DND-41 (cell line): ENCODE results near the gene DHCR7.

ENCODE experiments used
- ATAC-seq: fragments of 200-7000 bp; cut with Tn5 transposase; 3 replicates; pipeline ENCODE4 v1.9.1; 2021; ENCODE audit warnings: low read depth; ENCODE audit not compliant: insufficient read depth
- DNase-seq: peaks from one replicate; pipeline ENCODE4 v3.0.0-alpha.2; 2020
- H2AFZ ChIP-seq: 2 replicates; pipeline ENCODE4 v1.6.0; 2012; ENCODE audit warnings: low read depth, low read length
- H3K27ac ChIP-seq: 2 replicates; pipeline ENCODE4 v1.5.1; 2012; ENCODE audit warnings: low read length, inconsistent platforms
- H3K27me3 ChIP-seq: fragments of 200-600 bp; sonication (generic); 2 replicates; pipeline ENCODE4 v1.6.0; 2012; ENCODE audit warnings: low read length, mild to moderate bottlenecking, inconsistent platforms; ENCODE audit not compliant: insufficient read depth, poor library complexity
- H3K36me3 ChIP-seq: 2 replicates; pipeline ENCODE4 v1.5.1; 2012; ENCODE audit warnings: low read length, inconsistent platforms; ENCODE audit not compliant: insufficient read depth
- H3K4me1 ChIP-seq: 2 replicates; pipeline ENCODE4 v1.5.1; 2012; ENCODE audit warnings: mild to moderate bottlenecking, low read length; ENCODE audit not compliant: insufficient read depth
- H3K4me2 ChIP-seq: 2 replicates; pipeline ENCODE4 v1.6.0; 2012; ENCODE audit warnings: mild to moderate bottlenecking, moderate library complexity, low read length, inconsistent platforms; ENCODE audit not compliant: insufficient read depth
- H3K4me3 ChIP-seq, 2 experiments: fragments of 200-600 bp in 1 of 2; shearing (Covaris generic) in 1 of 2; 2 replicates each; pipeline ENCODE4 v1.5.1; 2012 to 2016; ENCODE audit warnings: inconsistent platforms in 2 of 2, low read length in 2 of 2, mild to moderate bottlenecking in 2 of 2, low read depth in 1 of 2, moderate library complexity in 1 of 2
- H3K79me2 ChIP-seq: 2 replicates; pipeline ENCODE4 v1.6.0; 2012; ENCODE audit warnings: low read length, inconsistent platforms; ENCODE audit not compliant: insufficient read depth
- H3K9ac ChIP-seq: 2 replicates; pipeline ENCODE4 v1.6.0; 2012; ENCODE audit warnings: low read depth, mild to moderate bottlenecking, inconsistent platforms, low read length, moderate library complexity
- H3K9me3 ChIP-seq: 2 replicates; pipeline ENCODE4 v1.5.1; 2012; ENCODE audit warnings: low read length, moderate library complexity, mild to moderate bottlenecking, inconsistent platforms; ENCODE audit not compliant: insufficient read depth, severe bottlenecking
- H4K20me1 ChIP-seq: 2 replicates; pipeline ENCODE4 v1.6.0; 2012; ENCODE audit warnings: low read length; ENCODE audit not compliant: insufficient read depth
- CTCF ChIP-seq: IDR thresholded peaks from 2 replicates; pipeline ENCODE4 v1.5.1; 2012; ENCODE audit warnings: borderline replicate concordance, low read length, moderate library complexity, mild to moderate bottlenecking; ENCODE audit not compliant: poor library complexity, severe bottlenecking; ENCODE audit errors: extremely low read depth
- EZH2 ChIP-seq: IDR thresholded peaks from 3 replicates; pipeline ENCODE4 v1.6.1; 2012; ENCODE audit warnings: borderline replicate concordance, low read depth, mild to moderate bottlenecking, moderate library complexity, low read length, inconsistent platforms; ENCODE audit not compliant: severe bottlenecking

The DHCR7 gene

GRCh38 chr11:71393283-71393682 lies 54.9 kb downstream of the DHCR7 start:
- Histone ChIP-seq H3K36me3 (no peaks in the 10 kb centered on the region), H3K9me3 (no peaks in the 10 kb centered on the region), H3K4me3 (no peak overlapping the region), H3K27me3 (peaks cover 19% of the 10 kb centered on the region), H2AFZ (no peak overlapping the region), H4K20me1 (no peaks in the 10 kb centered on the region), H3K4me1 (peaks cover 7% of the 10 kb centered on the region), H3K4me2 (no peak overlapping the region), H3K27ac (no peak overlapping the region), H3K79me2 (no peaks in the 10 kb centered on the region), H3K9ac (no peak overlapping the region)
- TF ChIP-seq CTCF (no peak), EZH2 (no peak)
- ATAC-seq (no peak), DNase-seq (no peak)

- Histone ChIP-seq H3K27ac (no peak overlapping the region), H3K36me3 (no peaks in the 10 kb centered on the region), H2AFZ (no peak overlapping the region), H4K20me1 (no peaks in the 10 kb centered on the region), H3K27me3 (peaks cover 19% of the 10 kb centered on the region), H3K9ac (no peak overlapping the region), H3K4me2 (no peak overlapping the region), H3K4me1 (peaks cover 7% of the 10 kb centered on the region), H3K79me2 (no peaks in the 10 kb centered on the region), H3K9me3 (no peaks in the 10 kb centered on the region), H3K4me3 (no peak overlapping the region)
- no peak for DNase-seq
- ATAC-seq = no peak
- TF ChIP-seq CTCF = no peak
- no peak for TF ChIP-seq EZH2
Observed at GRCh38 chr11:71391796-71392195, 56.4 kb downstream of the DHCR7 start.

- no peak for ATAC-seq
- no peak for TF ChIP-seq CTCF
- TF ChIP-seq EZH2 = no peak
- no peak overlapping the region for H3K4me2 ChIP-seq
Observed at GRCh38 chr11:71391352-71391751, 56.8 kb downstream of the DHCR7 start.

GRCh38 chr11:71388637-71389235 lies 59.5 kb downstream of the DHCR7 start:
- Histone ChIP-seq H4K20me1 (no peaks in the 10 kb centered on the region), H3K9ac (no peak overlapping the region), H3K4me1 (no peaks in the 10 kb centered on the region), H3K9me3 (no peaks in the 10 kb centered on the region), H3K4me2 (no peak overlapping the region), H3K27ac (no peak overlapping the region), H3K4me3 (no peak overlapping the region), H3K27me3 (peaks cover 19% of the 10 kb centered on the region), H3K79me2 (no peaks in the 10 kb centered on the region), H3K36me3 (no peaks in the 10 kb centered on the region), H2AFZ (no peak overlapping the region)
- ATAC-seq (no peak), DNase-seq (no peak)
- TF ChIP-seq EZH2 = no peak
- no peak for TF ChIP-seq CTCF

More at GRCh38 chr11:71391352-71391751, 56.8 kb downstream of the DHCR7 start:
- no peaks in the 10 kb centered on the region for H4K20me1 ChIP-seq
- no peaks in the 10 kb centered on the region for H3K36me3 ChIP-seq
- H3K27me3 ChIP-seq = peaks cover 19% of the 10 kb centered on the region
- no peak overlapping the region for H3K27ac ChIP-seq
- H3K9ac ChIP-seq = no peak overlapping the region
- H2AFZ ChIP-seq = no peak overlapping the region
- no peaks in the 10 kb centered on the region for H3K9me3 ChIP-seq
- no peak for DNase-seq
- no peaks in the 10 kb centered on the region for H3K79me2 ChIP-seq
- peaks cover 5% of the 10 kb centered on the region for H3K4me1 ChIP-seq
- no peak overlapping the region for H3K4me3 ChIP-seq
